Erythroblast (primary cell): ENCODE data around the gene CTCFL.

Experiments used
- GATA1 ChIP-seq: IDR thresholded peaks from 2 replicates; pipeline ENCODE4 v1.6.1; 2011; ENCODE audit warnings: low read depth, mild to moderate bottlenecking, control low read depth, low read length, moderate library complexity
- POLR2A ChIP-seq: IDR thresholded peaks from 2 replicates; pipeline ENCODE4 v1.6.1; 2011; ENCODE audit warnings: mild to moderate bottlenecking, low read length

GRCh38 chr20:57470666-57471495 is 54.1 kb downstream of the CTCFL start:
- TF ChIP-seq POLR2A (no peak), GATA1 (no peak)
